GM19099 (cell line): ENCODE measurements around the gene PYDC2.

Source experiments
- POLR2A ChIP-seq: IDR thresholded peaks from 3 replicates; pipeline ENCODE4 v1.6.1; 2011; ENCODE audit warnings: low read depth; ENCODE audit not compliant: insufficient read length; ENCODE audit errors: extremely low read depth

The PYDC2 gene

DNA sequence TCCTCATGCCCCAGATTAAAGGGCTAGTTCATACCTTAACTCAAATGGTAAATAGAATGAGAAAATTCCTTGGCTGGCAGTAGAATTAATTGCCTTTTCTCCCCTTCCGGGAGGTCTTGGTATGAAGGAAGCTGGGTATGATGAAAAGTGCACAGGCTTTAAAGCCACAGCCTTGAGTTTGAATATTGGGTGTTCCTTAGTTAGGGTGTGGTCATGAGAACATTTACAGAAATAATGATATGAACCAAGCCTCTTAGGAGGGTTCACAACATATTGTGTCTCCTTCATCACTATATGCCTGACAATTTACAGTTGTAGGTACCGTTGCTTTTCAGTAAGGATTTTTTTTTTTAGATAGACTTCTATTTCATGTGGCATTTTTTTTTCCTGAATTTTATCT lies 48.1 kb downstream of the PYDC2 start:
- no peak for TF ChIP-seq POLR2A
